GM12878 (cell line): Measurements from ENCODE around the gene ADAMTS19. TPM values are rescaled to one million over a fixed set of nuclear protein-coding genes. Genes with fewer than 3 reads are reported as not detected.

Experiments
- ATAC-seq: fragments of 200-7000 bp; cut with Tn5 transposase; 3 replicates; pipeline ENCODE4 v1.9.1; 2020; ENCODE audit warnings: mild to moderate bottlenecking, moderate library complexity
- BruUV-seq: library from RNA; stranded (reverse); fragments of 400-500 nt; replicated peaks from 2 replicates; lab custom pipeline; 2021; lab: Mats Ljungman, UMichigan
- CTCF ChIA-PET: fragments of 300-600 bp; sonication (Branson Sonifier 250); formaldehyde crosslinking; extraction: SDS; loops from one replicate; lab custom pipeline; 2021; ENCODE audit warnings: inconsistent platforms; lab: Yijun Ruan, JAX
- POLR2A ChIA-PET: fragments of 350-600 bp; formaldehyde crosslinking; extraction: SDS; loops from one replicate; lab custom pipeline; 2021; ENCODE audit warnings: inconsistent platforms; lab: Charles Lee
- RAD21 ChIA-PET: fragments of 300-600 bp; sonication (Branson Sonifier 250); formaldehyde crosslinking; loops from one replicate; lab custom pipeline; 2023; ENCODE audit warnings: antibody characterized with exemption; ENCODE audit not compliant: unreplicated experiment; lab: Charles Lee
- SMC1A ChIA-PET: fragments of 300-600 bp; sonication (Branson Sonifier 250); formaldehyde crosslinking; loops from one replicate; lab custom pipeline; 2023; ENCODE audit not compliant: unreplicated experiment, uncharacterized antibody; lab: Charles Lee
- DNase-seq: peaks from one replicate; pipeline ENCODE4 v3.0.0-alpha.2; 2011; ENCODE audit warnings: low read depth, low spot score
- FAIRE-seq: peaks from 3 replicates; lab custom pipeline; 2011; peaks lifted over from hg19 to GRCh38; lab: Jason Lieb, UNC
- H2AFZ ChIP-seq: 2 replicates; pipeline ENCODE4 v1.6.0; 2011; ENCODE audit warnings: low read depth, low read length, control low read depth; ENCODE audit not compliant: control insufficient read depth
- H3K27ac ChIP-seq: 2 replicates; pipeline ENCODE4 v1.5.1; 2011; ENCODE audit warnings: control low read depth; ENCODE audit not compliant: control insufficient read depth, insufficient read depth
- H3K27me3 ChIP-seq, 2 experiments: replicated peaks in 1 of 2; 2 replicates each; pipeline versions ENCODE4 v1.6.0 to v1.6.1; 2011; ENCODE audit warnings: low read length in 1 of 2; ENCODE audit not compliant: control insufficient read depth in 2 of 2, insufficient read depth in 2 of 2
- H3K36me3 ChIP-seq, 2 experiments: 2 replicates each; pipeline ENCODE4 v1.5.1; 2011; ENCODE audit warnings: low read length in 1 of 2; ENCODE audit not compliant: control insufficient read depth in 2 of 2, insufficient read depth in 2 of 2
- H3K4me1 ChIP-seq: 2 replicates; pipeline ENCODE4 v1.6.1; 2011; ENCODE audit warnings: mild to moderate bottlenecking, low read length, moderate library complexity, mixed read lengths; ENCODE audit not compliant: control insufficient read depth, insufficient read depth
- H3K4me2 ChIP-seq: 2 replicates; pipeline ENCODE4 v1.6.0; 2011; ENCODE audit warnings: control low read depth; ENCODE audit not compliant: control insufficient read depth, insufficient read depth
- H3K4me3 ChIP-seq: fragments of 200-600 bp; sonication (generic); 2 replicates; pipeline ENCODE4 v1.5.1; 2016
- H3K79me2 ChIP-seq: 2 replicates; pipeline ENCODE4 v1.6.0; 2011; ENCODE audit warnings: low read length; ENCODE audit not compliant: control insufficient read depth, insufficient read depth
- H3K9ac ChIP-seq: 2 replicates; pipeline ENCODE4 v1.8.0; 2011; ENCODE audit warnings: low read length, control low read depth, mixed read lengths; ENCODE audit not compliant: control insufficient read depth, insufficient read depth
- H3K9me3 ChIP-seq: replicated peaks from 3 replicates; pipeline ENCODE4 v1.5.1; 2011; ENCODE audit warnings: mild to moderate bottlenecking, low read length; ENCODE audit not compliant: control insufficient read depth, insufficient read depth
- H4K20me1 ChIP-seq: 2 replicates; pipeline ENCODE4 v1.6.0; 2011; ENCODE audit not compliant: control insufficient read depth, insufficient read depth
- DPF2 ChIP-seq: fragments of 450-650 bp; IDR thresholded peaks from 2 replicates; pipeline ENCODE4 v1.6.1; 2017; ENCODE audit warnings: mild to moderate bottlenecking
- HDAC2 ChIP-seq: fragments of 200-600 bp; sonication (generic); IDR thresholded peaks from 2 replicates; pipeline ENCODE4 v1.6.1; 2017
- IKZF1 ChIP-seq: fragments of 450-650 bp; conservative IDR thresholded peaks from 2 replicates; pipeline ENCODE4 v1.6.1; 2017; ENCODE audit warnings: antibody characterized with exemption, mild to moderate bottlenecking
- MEF2A ChIP-seq: IDR thresholded peaks from 2 replicates; pipeline ENCODE4 v1.6.1; 2011; ENCODE audit warnings: low read depth, mild to moderate bottlenecking, low read length, moderate library complexity; ENCODE audit not compliant: insufficient read depth
- NFYB ChIP-seq: IDR thresholded peaks from 2 replicates; pipeline ENCODE4 v1.6.1; 2011; ENCODE audit warnings: low read depth, mild to moderate bottlenecking, low read length, improper control_type of control experiment, moderate library complexity; ENCODE audit not compliant: insufficient read depth
- NR2C2 ChIP-seq: IDR thresholded peaks from 2 replicates; pipeline ENCODE4 v1.6.1; 2011; ENCODE audit warnings: borderline replicate concordance, low read depth; ENCODE audit not compliant: control insufficient read depth, insufficient read length
- PAX5 ChIP-seq: IDR thresholded peaks from 2 replicates; pipeline ENCODE4 v1.6.1; 2011; ENCODE audit warnings: low read depth, low read length, borderline replicate concordance
- PAX8 ChIP-seq: fragments of 450-650 bp; IDR thresholded peaks from 2 replicates; pipeline ENCODE4 v1.6.1; 2017; ENCODE audit warnings: mild to moderate bottlenecking, moderate library complexity
- SREBF1 ChIP-seq: IDR thresholded peaks from 2 replicates; pipeline ENCODE4 v1.6.1; 2012; ENCODE audit warnings: mild to moderate bottlenecking, low read length
- SUPT20H ChIP-seq: IDR thresholded peaks from 2 replicates; pipeline ENCODE4 v1.6.1; 2011; ENCODE audit warnings: low read depth, mild to moderate bottlenecking, low read length, moderate library complexity, borderline replicate concordance; ENCODE audit not compliant: control insufficient read depth
- TCF12 ChIP-seq: IDR thresholded peaks from 2 replicates; pipeline ENCODE4 v1.6.1; 2011; ENCODE audit warnings: low read depth, mild to moderate bottlenecking, low read length
- WGBS: methylation state at CpG from one replicate; pipeline ENCODE4 v1.1.6; 2016; ENCODE audit warnings: low lambda C conversion rate; ENCODE audit not compliant: insufficient replicate concordance, insufficient coverage; ENCODE audit errors: missing lambda C conversion rate; 5-methylcytosine and 5-hydroxymethylcytosine counted together
- in situ Hi-C: fragments of 300-500 bp; cut with MboI; formaldehyde crosslinking; loops from 9 replicates; pipeline ENCODE4 v1.14.3; 2018; ENCODE audit warnings: mixed read lengths
- intact Hi-C: fragments of 100-400 bp; cut with micrococcal nuclease; formaldehyde crosslinking; loops from one replicate; pipeline ENCODE4 v1.14.2; 2022; ENCODE audit not compliant: unreplicated experiment
- polyA plus RNA-seq, 11 experiments: library from polyadenylated mRNA; depleted of rRNA in 4 of 11; unstranded in 6 of 11; stranded (reverse) in 5 of 11; fragments of >200 nt; fragmentation: Nextera tagmentation in 4 of 11; fragmentation: Illumina TruSeq in 1 of 11; extraction: Ambion mirVana in 4 of 11; extraction: Trizol in 1 of 11; gene quantifications; 1 replicate in 1 of 11; 2 replicates in 10 of 11; pipeline versions ENCODE4 v1.2.1 to v1.2.3, GENCODE V29; 2011 to 2016; ENCODE audit warnings: inconsistent platforms in 2 of 11, missing spikeins in 2 of 11, low read depth in 1 of 11
- total RNA-seq, 4 experiments: library from RNA; depleted of rRNA in 3 of 4; stranded (reverse); fragments of >200 nt in 3 of 4; fragmentation: Illumina TruSeq in 1 of 4; extraction: Trizol in 1 of 4; gene quantifications; 2 replicates each; pipeline versions ENCODE4 v1.2.1 to v1.2.3, GENCODE V29; 2013 to 2021
- TF ChIP-seq, protein P1 (sequence below): IDR thresholded peaks from 2 replicates; pipeline ENCODE4 v1.6.1; 2012; ENCODE audit warnings: low read length, inconsistent platforms
- TF ChIP-seq, protein P2 (sequence below): fragments of 450-650 bp; formaldehyde crosslinking; IDR thresholded peaks from 2 replicates; pipeline ENCODE4 v1.5.0; 2022; ENCODE audit warnings: mild to moderate bottlenecking, missing genetic modification characterization
- TF ChIP-seq, protein P3 (sequence below): fragments of 150-350 bp; IDR thresholded peaks from 2 replicates; pipeline ENCODE4 v1.6.1; 2014; ENCODE audit warnings: mild to moderate bottlenecking, low read depth, low read length
- TF ChIP-seq, protein P4 (sequence below): IDR thresholded peaks from 2 replicates; pipeline ENCODE4 v1.6.1; 2012; ENCODE audit warnings: low read depth, low read length, improper control_type of control experiment
- TF ChIP-seq, protein P5 (sequence below): IDR thresholded peaks from 2 replicates; pipeline ENCODE4 v1.6.1; 2012; ENCODE audit warnings: low read depth, low read length, improper control_type of control experiment
- TF ChIP-seq, protein P6 (sequence below): fragments of 450-650 bp; IDR thresholded peaks from 2 replicates; pipeline ENCODE4 v1.6.1; 2014; ENCODE audit warnings: mild to moderate bottlenecking

The ADAMTS19 gene
- total and polyA plus RNA-seq, 10 of the 15 experiments (the other 5 are each of a cell fraction or from before 2014, with no cell fraction given) = not detected

DNA sequence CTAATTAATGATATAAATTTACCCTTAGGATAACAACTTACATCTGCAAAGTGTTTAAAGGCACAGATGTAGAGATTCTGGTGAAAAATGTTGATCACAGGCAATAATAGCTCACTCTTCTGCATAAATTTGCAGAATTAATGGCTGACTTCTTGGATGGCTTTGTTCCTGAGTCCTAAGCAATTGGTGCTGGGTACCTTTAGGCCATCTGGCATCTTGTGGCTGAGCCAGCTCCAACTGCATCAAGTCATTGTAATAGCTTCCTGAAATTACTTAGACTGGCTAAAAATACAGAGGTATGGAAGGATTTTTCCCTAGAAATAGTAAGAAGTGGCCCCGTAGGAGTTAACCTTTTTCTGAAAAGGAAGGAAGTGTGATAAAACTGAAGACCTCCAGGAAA is 169.5 kb downstream of the ADAMTS19 start:
- 0% methylated on average over 1 of the region's 1 CpG for WGBS
- no peak for FAIRE-seq
- TF ChIP-seq IKZF1 (no peak), SREBF1 (no peak), TCF12 (no peak), PAX5 (no peak), PAX8 (no peak), HDAC2 (no peak), NFYB (no peak), SUPT20H (no peak), MEF2A (no peak), DPF2 (no peak), NR2C2 (no peak)
- TF ChIP-seq, protein P1, sequence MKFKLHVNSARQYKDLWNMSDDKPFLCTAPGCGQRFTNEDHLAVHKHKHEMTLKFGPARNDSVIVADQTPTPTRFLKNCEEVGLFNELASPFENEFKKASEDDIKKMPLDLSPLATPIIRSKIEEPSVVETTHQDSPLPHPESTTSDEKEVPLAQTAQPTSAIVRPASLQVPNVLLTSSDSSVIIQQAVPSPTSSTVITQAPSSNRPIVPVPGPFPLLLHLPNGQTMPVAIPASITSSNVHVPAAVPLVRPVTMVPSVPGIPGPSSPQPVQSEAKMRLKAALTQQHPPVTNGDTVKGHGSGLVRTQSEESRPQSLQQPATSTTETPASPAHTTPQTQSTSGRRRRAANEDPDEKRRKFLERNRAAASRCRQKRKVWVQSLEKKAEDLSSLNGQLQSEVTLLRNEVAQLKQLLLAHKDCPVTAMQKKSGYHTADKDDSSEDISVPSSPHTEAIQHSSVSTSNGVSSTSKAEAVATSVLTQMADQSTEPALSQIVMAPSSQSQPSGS = no peak
- TF ChIP-seq, protein P2, sequence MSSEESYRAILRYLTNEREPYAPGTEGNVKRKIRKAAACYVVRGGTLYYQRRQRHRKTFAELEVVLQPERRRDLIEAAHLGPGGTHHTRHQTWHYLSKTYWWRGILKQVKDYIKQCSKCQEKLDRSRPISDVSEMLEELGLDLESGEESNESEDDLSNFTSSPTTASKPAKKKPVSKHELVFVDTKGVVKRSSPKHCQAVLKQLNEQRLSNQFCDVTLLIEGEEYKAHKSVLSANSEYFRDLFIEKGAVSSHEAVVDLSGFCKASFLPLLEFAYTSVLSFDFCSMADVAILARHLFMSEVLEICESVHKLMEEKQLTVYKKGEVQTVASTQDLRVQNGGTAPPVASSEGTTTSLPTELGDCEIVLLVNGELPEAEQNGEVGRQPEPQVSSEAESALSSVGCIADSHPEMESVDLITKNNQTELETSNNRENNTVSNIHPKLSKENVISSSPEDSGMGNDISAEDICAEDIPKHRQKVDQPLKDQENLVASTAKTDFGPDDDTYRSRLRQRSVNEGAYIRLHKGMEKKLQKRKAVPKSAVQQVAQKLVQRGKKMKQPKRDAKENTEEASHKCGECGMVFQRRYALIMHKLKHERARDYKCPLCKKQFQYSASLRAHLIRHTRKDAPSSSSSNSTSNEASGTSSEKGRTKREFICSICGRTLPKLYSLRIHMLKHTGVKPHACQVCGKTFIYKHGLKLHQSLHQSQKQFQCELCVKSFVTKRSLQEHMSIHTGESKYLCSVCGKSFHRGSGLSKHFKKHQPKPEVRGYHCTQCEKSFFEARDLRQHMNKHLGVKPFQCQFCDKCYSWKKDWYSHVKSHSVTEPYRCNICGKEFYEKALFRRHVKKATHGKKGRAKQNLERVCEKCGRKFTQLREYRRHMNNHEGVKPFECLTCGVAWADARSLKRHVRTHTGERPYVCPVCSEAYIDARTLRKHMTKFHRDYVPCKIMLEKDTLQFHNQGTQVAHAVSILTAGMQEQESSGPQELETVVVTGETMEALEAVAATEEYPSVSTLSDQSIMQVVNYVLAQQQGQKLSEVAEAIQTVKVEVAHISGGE (CRISPR knock-in tag) = no peak
- TF ChIP-seq, protein P3, sequence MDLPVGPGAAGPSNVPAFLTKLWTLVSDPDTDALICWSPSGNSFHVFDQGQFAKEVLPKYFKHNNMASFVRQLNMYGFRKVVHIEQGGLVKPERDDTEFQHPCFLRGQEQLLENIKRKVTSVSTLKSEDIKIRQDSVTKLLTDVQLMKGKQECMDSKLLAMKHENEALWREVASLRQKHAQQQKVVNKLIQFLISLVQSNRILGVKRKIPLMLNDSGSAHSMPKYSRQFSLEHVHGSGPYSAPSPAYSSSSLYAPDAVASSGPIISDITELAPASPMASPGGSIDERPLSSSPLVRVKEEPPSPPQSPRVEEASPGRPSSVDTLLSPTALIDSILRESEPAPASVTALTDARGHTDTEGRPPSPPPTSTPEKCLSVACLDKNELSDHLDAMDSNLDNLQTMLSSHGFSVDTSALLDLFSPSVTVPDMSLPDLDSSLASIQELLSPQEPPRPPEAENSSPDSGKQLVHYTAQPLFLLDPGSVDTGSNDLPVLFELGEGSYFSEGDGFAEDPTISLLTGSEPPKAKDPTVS = no peak
- TF ChIP-seq, protein P4, sequence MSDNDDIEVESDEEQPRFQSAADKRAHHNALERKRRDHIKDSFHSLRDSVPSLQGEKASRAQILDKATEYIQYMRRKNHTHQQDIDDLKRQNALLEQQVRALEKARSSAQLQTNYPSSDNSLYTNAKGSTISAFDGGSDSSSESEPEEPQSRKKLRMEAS = no peak
- TF ChIP-seq, protein P5, sequence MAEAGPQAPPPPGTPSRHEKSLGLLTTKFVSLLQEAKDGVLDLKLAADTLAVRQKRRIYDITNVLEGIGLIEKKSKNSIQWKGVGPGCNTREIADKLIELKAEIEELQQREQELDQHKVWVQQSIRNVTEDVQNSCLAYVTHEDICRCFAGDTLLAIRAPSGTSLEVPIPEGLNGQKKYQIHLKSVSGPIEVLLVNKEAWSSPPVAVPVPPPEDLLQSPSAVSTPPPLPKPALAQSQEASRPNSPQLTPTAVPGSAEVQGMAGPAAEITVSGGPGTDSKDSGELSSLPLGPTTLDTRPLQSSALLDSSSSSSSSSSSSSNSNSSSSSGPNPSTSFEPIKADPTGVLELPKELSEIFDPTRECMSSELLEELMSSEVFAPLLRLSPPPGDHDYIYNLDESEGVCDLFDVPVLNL = no peak
- TF ChIP-seq, protein P6, sequence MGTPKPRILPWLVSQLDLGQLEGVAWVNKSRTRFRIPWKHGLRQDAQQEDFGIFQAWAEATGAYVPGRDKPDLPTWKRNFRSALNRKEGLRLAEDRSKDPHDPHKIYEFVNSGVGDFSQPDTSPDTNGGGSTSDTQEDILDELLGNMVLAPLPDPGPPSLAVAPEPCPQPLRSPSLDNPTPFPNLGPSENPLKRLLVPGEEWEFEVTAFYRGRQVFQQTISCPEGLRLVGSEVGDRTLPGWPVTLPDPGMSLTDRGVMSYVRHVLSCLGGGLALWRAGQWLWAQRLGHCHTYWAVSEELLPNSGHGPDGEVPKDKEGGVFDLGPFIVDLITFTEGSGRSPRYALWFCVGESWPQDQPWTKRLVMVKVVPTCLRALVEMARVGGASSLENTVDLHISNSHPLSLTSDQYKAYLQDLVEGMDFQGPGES = no peak

More for the DNA sequence above, 169.5 kb downstream of the ADAMTS19 start:
- Histone ChIP-seq H3K4me2 (no peak overlapping the region), H2AFZ (no peak overlapping the region), H3K79me2 (no peaks in the 10 kb centered on the region), H3K36me3 (no peaks in the 10 kb centered on the region), H3K27me3 (no peaks in the 10 kb centered on the region), H3K4me1 (no peaks in the 10 kb centered on the region), H3K9me3 (no peaks in the 10 kb centered on the region), H4K20me1 (no peaks in the 10 kb centered on the region), H3K9ac (no peak overlapping the region), H3K27ac (no peak overlapping the region), H3K4me3 (no peak overlapping the region)
- intact Hi-C loops = no loop called here
- in situ Hi-C loops = no loop called here
- no peak for ATAC-seq
- POLR2A ChIA-PET = no interaction called here
- RAD21 ChIA-PET = no interaction called here
- DNase-seq = no peak
- no TSS peak for BruUV-seq
- SMC1A ChIA-PET = interaction anchor here (0.7 kb wide), 1 partner anchor 19 kb away, joined by 3 read pairs; no protein-coding TSS in a partner anchor
- CTCF ChIA-PET = no interaction called here
